Heart left ventricle (tissue), 13 donors: Measurements from ENCODE around the gene DSCAM.

Source experiments
- POLR2A ChIP-seq, 2 donors: fragments of 450-650 bp; IDR thresholded peaks; one replicate each; pipeline ENCODE4 v1.6.1; 2017; ENCODE audit warnings: antibody characterized with exemption in 2 of 2, mild to moderate bottlenecking in 2 of 2, moderate library complexity in 2 of 2
- TF ChIP-seq, protein P1 (sequence below), 12 donors: fragments of 200-600 bp; sonication (generic) in 4 of 12; IDR thresholded peaks; one replicate each; pipeline versions ENCODE4 v1.5.0 to v1.8.0; 2018 to 2022; ENCODE audit warnings: antibody characterized with exemption in 12 of 12, mild to moderate bottlenecking in 5 of 12
- donor health status: ischemic (EF 13 %, LVEDD 7.1; RV severe dilation, severe dysfunction).
- donor health status: DM: no; HTN: yes; CAD: no.
- donor health status: DM: no; HTN: no; CAD: no.
- donor health status: ischemic (EF 25% LVEDD 6.9; RV normal size, moderate dysfunction).
- donor health status: ischemic (EF 25% LVEDD 5.7; RV mildly dilated, moderate dysfunction).
- donor health status: ischemic (EF 35%, LVEDD 5.7; RV mildly dilated, moderate dysfunction).
- donor health status: nonischemic (EF 11% LVEDD 7.7; RV severe dilation, severe dysfunction).
- donor health status: DM: yes; HTN: yes; CAD: no.
- donor health status: PGD.
- donor health status: ischemic (EF 29% LVEDD 5.4; RV normal size, mild dysfunction).
- donor health status: nonischemic (EF 23%, LVEDD 6.1; RV moderate dilation, normal function).

GRCh38 chr21:40242586-40243265, 604.2 kb downstream of the DSCAM start:
- TF ChIP-seq, protein P1, sequence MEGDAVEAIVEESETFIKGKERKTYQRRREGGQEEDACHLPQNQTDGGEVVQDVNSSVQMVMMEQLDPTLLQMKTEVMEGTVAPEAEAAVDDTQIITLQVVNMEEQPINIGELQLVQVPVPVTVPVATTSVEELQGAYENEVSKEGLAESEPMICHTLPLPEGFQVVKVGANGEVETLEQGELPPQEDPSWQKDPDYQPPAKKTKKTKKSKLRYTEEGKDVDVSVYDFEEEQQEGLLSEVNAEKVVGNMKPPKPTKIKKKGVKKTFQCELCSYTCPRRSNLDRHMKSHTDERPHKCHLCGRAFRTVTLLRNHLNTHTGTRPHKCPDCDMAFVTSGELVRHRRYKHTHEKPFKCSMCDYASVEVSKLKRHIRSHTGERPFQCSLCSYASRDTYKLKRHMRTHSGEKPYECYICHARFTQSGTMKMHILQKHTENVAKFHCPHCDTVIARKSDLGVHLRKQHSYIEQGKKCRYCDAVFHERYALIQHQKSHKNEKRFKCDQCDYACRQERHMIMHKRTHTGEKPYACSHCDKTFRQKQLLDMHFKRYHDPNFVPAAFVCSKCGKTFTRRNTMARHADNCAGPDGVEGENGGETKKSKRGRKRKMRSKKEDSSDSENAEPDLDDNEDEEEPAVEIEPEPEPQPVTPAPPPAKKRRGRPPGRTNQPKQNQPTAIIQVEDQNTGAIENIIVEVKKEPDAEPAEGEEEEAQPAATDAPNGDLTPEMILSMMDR (IDR thresholded peaks at IDR 0.05), result no peak
- no peak for TF ChIP-seq POLR2A (IDR thresholded peaks at IDR 0.05)
